DND-41 (cell line): ENCODE data around the gene MAP2K5.
A peak's percentile ranks its signal among the peaks of the same experiment; 100 is the strongest.

Source experiments
- ATAC-seq: fragments of 200-7000 bp; cut with Tn5 transposase; 3 replicates; pipeline ENCODE4 v1.9.1; 2021; ENCODE audit warnings: low read depth; ENCODE audit not compliant: insufficient read depth
- DNase-seq: peaks from one replicate; pipeline ENCODE4 v3.0.0-alpha.2; 2020
- H2AFZ ChIP-seq: 2 replicates; pipeline ENCODE4 v1.6.0; 2012; ENCODE audit warnings: low read depth, low read length
- H3K27ac ChIP-seq: 2 replicates; pipeline ENCODE4 v1.5.1; 2012; ENCODE audit warnings: low read length, inconsistent platforms
- H3K27me3 ChIP-seq: fragments of 200-600 bp; sonication (generic); 2 replicates; pipeline ENCODE4 v1.6.0; 2012; ENCODE audit warnings: low read length, mild to moderate bottlenecking, inconsistent platforms; ENCODE audit not compliant: insufficient read depth, poor library complexity
- H3K36me3 ChIP-seq: 2 replicates; pipeline ENCODE4 v1.5.1; 2012; ENCODE audit warnings: low read length, inconsistent platforms; ENCODE audit not compliant: insufficient read depth
- H3K4me1 ChIP-seq: 2 replicates; pipeline ENCODE4 v1.5.1; 2012; ENCODE audit warnings: mild to moderate bottlenecking, low read length; ENCODE audit not compliant: insufficient read depth
- H3K4me2 ChIP-seq: 2 replicates; pipeline ENCODE4 v1.6.0; 2012; ENCODE audit warnings: mild to moderate bottlenecking, moderate library complexity, low read length, inconsistent platforms; ENCODE audit not compliant: insufficient read depth
- H3K4me3 ChIP-seq, 2 experiments: fragments of 200-600 bp in 1 of 2; shearing (Covaris generic) in 1 of 2; 2 replicates each; pipeline ENCODE4 v1.5.1; 2012 to 2016; ENCODE audit warnings: inconsistent platforms in 2 of 2, low read length in 2 of 2, mild to moderate bottlenecking in 2 of 2, low read depth in 1 of 2, moderate library complexity in 1 of 2
- H3K79me2 ChIP-seq: 2 replicates; pipeline ENCODE4 v1.6.0; 2012; ENCODE audit warnings: low read length, inconsistent platforms; ENCODE audit not compliant: insufficient read depth
- H3K9ac ChIP-seq: 2 replicates; pipeline ENCODE4 v1.6.0; 2012; ENCODE audit warnings: low read depth, mild to moderate bottlenecking, inconsistent platforms, low read length, moderate library complexity
- H3K9me3 ChIP-seq: 2 replicates; pipeline ENCODE4 v1.5.1; 2012; ENCODE audit warnings: low read length, moderate library complexity, mild to moderate bottlenecking, inconsistent platforms; ENCODE audit not compliant: insufficient read depth, severe bottlenecking
- H4K20me1 ChIP-seq: 2 replicates; pipeline ENCODE4 v1.6.0; 2012; ENCODE audit warnings: low read length; ENCODE audit not compliant: insufficient read depth
- EZH2 ChIP-seq: IDR thresholded peaks from 3 replicates; pipeline ENCODE4 v1.6.1; 2012; ENCODE audit warnings: borderline replicate concordance, low read depth, mild to moderate bottlenecking, moderate library complexity, low read length, inconsistent platforms; ENCODE audit not compliant: severe bottlenecking
- TF ChIP-seq, protein P1 (sequence below): IDR thresholded peaks from 2 replicates; pipeline ENCODE4 v1.5.1; 2012; ENCODE audit warnings: borderline replicate concordance, low read length, moderate library complexity, mild to moderate bottlenecking; ENCODE audit not compliant: poor library complexity, severe bottlenecking; ENCODE audit errors: extremely low read depth

Gene MAP2K5

DNA sequence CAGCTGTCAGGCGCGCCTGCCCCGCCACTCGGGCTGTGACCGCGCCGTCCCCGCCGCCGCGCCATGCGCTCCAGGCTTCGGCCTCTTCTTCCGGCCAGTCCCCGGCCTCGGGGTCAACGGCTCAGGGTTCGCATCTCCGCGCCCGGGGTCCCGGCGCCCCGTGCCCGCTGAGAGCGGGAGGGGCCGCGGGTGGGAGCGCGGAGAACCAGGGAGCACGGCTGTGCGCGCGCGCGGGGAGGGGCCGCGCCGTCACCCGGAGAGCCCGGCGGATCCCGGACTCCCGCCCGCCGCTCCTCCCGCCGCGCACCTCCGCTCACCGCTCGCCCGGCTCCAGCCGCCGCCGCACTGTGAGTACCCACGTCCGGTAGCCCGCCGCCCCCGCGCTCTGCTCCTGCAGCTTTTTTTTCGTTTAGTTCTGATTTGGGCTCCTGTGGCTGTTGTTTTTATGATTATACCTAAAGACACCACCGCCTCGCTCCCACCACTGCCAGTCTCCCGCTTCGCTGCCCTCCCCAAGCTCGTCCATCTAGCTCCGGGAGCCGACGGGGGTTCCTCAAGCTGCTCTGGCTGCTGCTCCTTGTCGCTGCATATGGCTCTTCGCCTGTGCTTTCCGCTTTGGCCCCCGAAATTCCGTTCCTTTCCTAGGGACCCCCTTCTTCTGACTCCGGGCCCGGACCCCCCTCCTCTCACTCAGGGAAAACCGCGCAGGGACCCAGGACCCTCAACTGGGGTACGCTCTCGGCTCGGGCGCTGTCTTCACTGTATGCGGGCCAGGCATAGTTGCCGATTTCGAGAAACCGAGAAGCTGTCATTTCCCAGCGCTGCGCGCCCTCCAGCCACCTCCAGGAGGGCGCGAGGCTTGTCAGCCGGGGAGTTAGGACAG lies 281.1 kb downstream of the MAP2K5 start:
- ATAC-seq (peak; percentile 55; the same call in 2 of the 3 replicates), DNase-seq (peak; percentile 19)
- Histone ChIP-seq H3K79me2 (no peaks in the 10 kb centered on the region), H4K20me1 (no peaks in the 10 kb centered on the region), H3K9ac (no peak overlapping the region), H2AFZ (no peak overlapping the region), H3K4me3 (no peak overlapping the region), H3K27me3 (no peaks in the 10 kb centered on the region), H3K4me2 (peak overlapping the region; percentile 22; the same call in 1 of the 2 replicates), H3K27ac (no peak overlapping the region), H3K4me1 (0 out of 2 replicates have a peak, but pooled peaks cover 2% of the 10 kb centered on the region), H3K9me3 (no peaks in the 10 kb centered on the region), H3K36me3 (peaks cover 5% of the 10 kb centered on the region)
- TF ChIP-seq, protein P1, sequence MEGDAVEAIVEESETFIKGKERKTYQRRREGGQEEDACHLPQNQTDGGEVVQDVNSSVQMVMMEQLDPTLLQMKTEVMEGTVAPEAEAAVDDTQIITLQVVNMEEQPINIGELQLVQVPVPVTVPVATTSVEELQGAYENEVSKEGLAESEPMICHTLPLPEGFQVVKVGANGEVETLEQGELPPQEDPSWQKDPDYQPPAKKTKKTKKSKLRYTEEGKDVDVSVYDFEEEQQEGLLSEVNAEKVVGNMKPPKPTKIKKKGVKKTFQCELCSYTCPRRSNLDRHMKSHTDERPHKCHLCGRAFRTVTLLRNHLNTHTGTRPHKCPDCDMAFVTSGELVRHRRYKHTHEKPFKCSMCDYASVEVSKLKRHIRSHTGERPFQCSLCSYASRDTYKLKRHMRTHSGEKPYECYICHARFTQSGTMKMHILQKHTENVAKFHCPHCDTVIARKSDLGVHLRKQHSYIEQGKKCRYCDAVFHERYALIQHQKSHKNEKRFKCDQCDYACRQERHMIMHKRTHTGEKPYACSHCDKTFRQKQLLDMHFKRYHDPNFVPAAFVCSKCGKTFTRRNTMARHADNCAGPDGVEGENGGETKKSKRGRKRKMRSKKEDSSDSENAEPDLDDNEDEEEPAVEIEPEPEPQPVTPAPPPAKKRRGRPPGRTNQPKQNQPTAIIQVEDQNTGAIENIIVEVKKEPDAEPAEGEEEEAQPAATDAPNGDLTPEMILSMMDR: no peak
- TF ChIP-seq EZH2: no peak

- Histone ChIP-seq H3K4me1 (0 out of 2 replicates have a peak, but pooled peaks cover 2% of the 10 kb centered on the region), H3K36me3 (peaks cover 5% of the 10 kb centered on the region), H2AFZ (no peak overlapping the region), H3K4me3 (no peak overlapping the region), H3K79me2 (no peaks in the 10 kb centered on the region), H3K9me3 (no peaks in the 10 kb centered on the region), H3K27me3 (no peaks in the 10 kb centered on the region), H3K27ac (no peak overlapping the region), H3K9ac (no peak overlapping the region), H4K20me1 (no peaks in the 10 kb centered on the region), H3K4me2 (no peak overlapping the region)
- DNase-seq (no peak), ATAC-seq (no peak)
- TF ChIP-seq, protein P1: no peak
- TF ChIP-seq EZH2: no peak
Measured at GRCh38 chr15:67824197-67824968, 281.9 kb downstream of the MAP2K5 start.

DNA sequence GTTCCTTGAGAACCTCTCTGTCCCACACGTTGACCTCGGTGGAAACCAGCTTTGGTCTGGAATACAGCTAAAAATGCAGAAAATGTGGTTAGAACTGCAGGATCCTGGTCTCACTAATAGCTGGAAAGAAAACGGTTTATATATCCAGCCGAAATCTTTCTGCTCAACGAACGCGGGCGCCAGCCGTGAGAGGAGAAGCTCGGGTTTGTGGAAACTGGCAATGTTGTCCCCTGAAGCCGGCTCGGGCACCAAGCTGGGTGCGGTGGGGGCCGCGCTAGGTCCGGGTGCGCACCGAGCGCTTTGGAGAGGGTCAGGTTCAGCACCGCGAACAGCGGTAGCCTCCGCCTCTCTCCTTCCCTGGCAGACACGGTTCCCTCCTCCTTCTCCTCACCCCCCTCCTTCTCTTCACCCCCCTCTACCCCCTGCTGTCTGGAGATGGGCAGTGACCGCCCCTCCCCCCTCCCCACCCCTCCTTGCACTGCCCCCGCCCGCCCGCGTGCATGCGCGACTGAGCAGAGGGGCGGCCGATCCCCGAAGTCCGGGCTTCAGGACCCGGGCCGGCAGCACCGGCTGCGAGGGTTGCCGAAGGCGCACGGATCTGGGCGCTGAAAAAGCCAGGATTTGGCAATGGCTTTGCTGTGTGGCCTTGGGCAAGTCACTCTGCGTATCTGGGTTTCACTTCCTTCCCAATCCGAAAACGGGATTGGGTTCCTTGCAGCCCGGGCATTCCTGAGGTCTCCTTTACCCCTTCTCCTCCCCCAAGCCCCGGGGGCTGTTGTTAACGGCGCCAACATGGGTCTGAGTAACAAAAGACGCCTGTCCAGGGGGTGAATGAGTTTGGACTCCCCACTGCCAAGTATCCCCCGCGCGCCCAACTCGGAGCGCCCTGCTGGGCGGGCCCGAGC lies 282.7 kb downstream of the MAP2K5 start, which contains the start of gene SKOR1:
TSS of gene SKOR1 (plus strand) at position 534 of the 905 bp plus-strand sequence. CDS start at position 628, 94 bp downstream.
- Histone ChIP-seq H3K4me3 (no peak within 1 kb of the TSS), H3K4me2 (no peak within 1 kb of the TSS), H3K79me2 (no peaks in the 10 kb centered on the region), H4K20me1 (no peaks in the 10 kb centered on the region), H3K27ac (no peak within 1 kb of the TSS), H2AFZ (no peak within 1 kb of the TSS), H3K4me1 (0 out of 2 replicates have a peak, but pooled peaks cover 2% of the 10 kb centered on the region), H3K36me3 (peaks cover 5% of the 10 kb centered on the region), H3K9ac (no peak within 1 kb of the TSS), H3K27me3 (no peaks in the 10 kb centered on the region), H3K9me3 (no peaks in the 10 kb centered on the region)
- TF ChIP-seq, protein P1: no peak
- no peak for TF ChIP-seq EZH2
- ATAC-seq: no peak
- no peak for DNase-seq
